Stimulated activated CD4-positive, alpha-beta T cell treated with anti-CD3 and anti-CD28 coated beads, Interleukin-4, amount 100 ng/mL, for 4 hours (primary cell): ENCODE data around the gene CDCP2.
"Not testable (repeated sequence)": the region's sequence is repeated elsewhere in the genome, so short reads cannot be mapped to it uniquely, and the experiment has no call there.

ENCODE experiments used
- DNase-seq, 2 experiments: peaks; one replicate each; pipeline ENCODE4 v3.0.0-alpha.2; 2020

Gene CDCP2

GRCh38 chr1:54112705-54113368 lies 40.0 kb downstream of the CDCP2 start:
- no peak for DNase-seq

GRCh38 chr1:54112027-54112426 lies 40.8 kb downstream of the CDCP2 start:
- no peak for DNase-seq

GRCh38 chr1:54111624-54112023 lies 41.2 kb downstream of the CDCP2 start:
- no peak for DNase-seq

GRCh38 chr1:54110996-54111395 lies 41.8 kb downstream of the CDCP2 start:
- no peak for DNase-seq

- DNase-seq = no peak
These were observed 43.4 kb downstream of the CDCP2 start for GRCh38 chr1:54109129-54110090.

GRCh38 chr1:54108156-54108555 lies 44.6 kb downstream of the CDCP2 start:
- DNase-seq = no peak

- DNase-seq = no peak
These were observed 45.7 kb downstream of the CDCP2 start for GRCh38 chr1:54107131-54107530.

GRCh38 chr1:54105736-54106269 lies 47.0 kb downstream of the CDCP2 start:
- no peak for DNase-seq

- DNase-seq = no peak
These were observed 47.7 kb downstream of the CDCP2 start for GRCh38 chr1:54105080-54105479.

GRCh38 chr1:54104613-54105012 lies 48.2 kb downstream of the CDCP2 start:
- not testable (repeated sequence) for DNase-seq

- DNase-seq = no peak
These were observed 49.4 kb downstream of the CDCP2 start for GRCh38 chr1:54103414-54103813.

GRCh38 chr1:54100500-54100899 lies 52.3 kb downstream of the CDCP2 start:
- DNase-seq = no peak

- DNase-seq = no peak
These were observed 53.7 kb downstream of the CDCP2 start for GRCh38 chr1:54099061-54099610.

- DNase-seq = no peak
These were observed 55.9 kb downstream of the CDCP2 start for GRCh38 chr1:54096877-54097240.

GRCh38 chr1:54096227-54096876 lies 56.4 kb downstream of the CDCP2 start:
- no peak for DNase-seq

- no peak for DNase-seq
These were observed 57.1 kb downstream of the CDCP2 start for GRCh38 chr1:54095546-54096226.

- DNase-seq = not testable (repeated sequence)
These were observed 58.1 kb downstream of the CDCP2 start for GRCh38 chr1:54094730-54095105.

- DNase-seq = no peak
These were observed 58.6 kb downstream of the CDCP2 start for GRCh38 chr1:54094001-54094729.

- DNase-seq = no peak
These were observed 61.1 kb downstream of the CDCP2 start for GRCh38 chr1:54091666-54092065.

- no peak for DNase-seq
These were observed 64.4 kb downstream of the CDCP2 start for GRCh38 chr1:54088385-54088784.

- DNase-seq = no peak
These were observed 66.0 kb downstream of the CDCP2 start for GRCh38 chr1:54086754-54087153.

GRCh38 chr1:54084794-54085193 lies 68.0 kb downstream of the CDCP2 start:
- no peak for DNase-seq
